G401.6 (cell line): Measurements from ENCODE around the gene MBTPS1.
"Not testable (repeated sequence)": the region's sequence is repeated elsewhere in the genome, so short reads cannot be mapped to it uniquely, and the experiment has no call there.

Source experiments
- FAIRE-seq: peaks from 2 replicates; lab custom pipeline; 2012; peaks lifted over from hg19 to GRCh38; lab: Jason Lieb, UNC

Gene MBTPS1

GRCh38 chr16:84136331-84137125, 19.8 kb upstream of the MBTPS1 start:
- FAIRE-seq = no peak

DNA sequence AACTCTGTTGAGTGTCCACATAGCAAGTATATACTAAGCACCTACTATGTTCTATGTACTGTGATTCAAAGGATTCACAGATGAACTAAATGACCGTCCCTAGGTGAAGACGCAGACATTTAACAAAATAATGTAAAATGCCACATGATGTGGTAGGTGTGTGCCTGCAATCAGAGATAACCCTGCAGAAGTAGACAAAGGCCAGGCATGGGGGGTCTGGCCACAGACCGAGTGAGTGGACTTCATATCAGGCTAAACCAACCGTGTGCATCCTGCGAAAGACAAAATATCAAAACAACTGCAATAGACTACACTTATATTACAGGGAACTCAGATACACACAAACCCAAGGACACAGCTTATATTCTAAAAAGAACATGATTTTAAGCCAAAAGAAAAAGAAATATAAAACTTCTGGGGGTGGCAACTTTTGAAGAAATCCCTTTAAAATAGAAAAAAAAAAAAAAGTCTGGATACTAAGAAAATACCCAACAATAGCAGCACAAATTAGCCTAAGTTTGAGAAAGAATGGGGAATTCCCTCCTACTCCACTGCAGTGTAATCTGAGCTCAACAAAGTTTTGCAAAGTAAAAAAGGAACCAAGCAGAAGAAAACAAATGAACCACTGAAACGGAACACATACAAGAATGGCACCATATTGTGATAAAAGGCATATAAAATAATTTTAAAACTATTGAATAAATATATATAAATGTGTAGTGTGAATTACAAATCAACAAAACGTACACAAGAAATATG, 16.0 kb upstream of the MBTPS1 start:
- no peak for FAIRE-seq

DNA sequence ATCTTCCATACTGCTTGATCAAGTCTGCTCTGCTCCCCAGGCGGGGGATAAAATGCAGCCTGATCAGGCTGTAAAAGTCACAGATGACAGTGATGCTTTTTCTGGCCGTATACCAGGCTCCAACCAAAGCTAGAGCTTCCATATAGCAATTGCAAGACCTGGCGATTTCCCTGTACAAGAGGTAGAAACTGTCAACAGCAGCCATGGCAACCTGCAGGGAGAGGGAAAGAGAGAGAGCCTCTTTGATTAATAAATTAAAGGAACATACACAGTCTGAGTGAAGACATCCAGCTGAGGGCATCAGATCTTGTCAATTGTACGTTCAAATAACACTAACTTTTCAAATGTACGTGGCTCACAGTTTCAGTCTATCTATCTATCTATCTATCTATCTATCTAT, 14.4 kb upstream of the MBTPS1 start:
- FAIRE-seq = no peak

GRCh38 chr16:84124257-84125073, 7.7 kb upstream of the MBTPS1 start:
- no peak for FAIRE-seq

DNA sequence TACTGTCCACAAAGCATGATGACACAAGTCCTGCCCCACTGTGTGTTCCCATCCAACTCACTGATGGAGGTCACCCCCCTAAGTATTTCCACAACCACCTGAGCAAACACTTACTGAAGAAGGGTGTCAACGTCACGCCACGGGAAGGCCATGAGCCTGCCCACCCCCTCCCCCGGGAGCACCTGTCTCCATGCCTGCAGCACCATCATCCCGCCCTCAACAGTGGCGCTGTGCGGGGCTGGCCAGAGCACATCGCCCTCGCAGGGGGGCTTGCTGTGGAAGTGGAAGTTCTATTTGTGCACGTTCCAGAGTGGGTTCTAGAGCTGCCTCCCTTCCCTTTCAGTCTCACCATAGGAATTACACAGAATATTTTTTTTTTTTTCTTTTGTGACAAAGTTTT, 4.3 kb upstream of the MBTPS1 start:
- no peak for FAIRE-seq

- FAIRE-seq = no peak
Measured at GRCh38 chr16:84120023-84120422, 3.3 kb upstream of the MBTPS1 start.

GRCh38 chr16:84119368-84119767, 2.6 kb upstream of the MBTPS1 start:
- no peak for FAIRE-seq

DNA sequence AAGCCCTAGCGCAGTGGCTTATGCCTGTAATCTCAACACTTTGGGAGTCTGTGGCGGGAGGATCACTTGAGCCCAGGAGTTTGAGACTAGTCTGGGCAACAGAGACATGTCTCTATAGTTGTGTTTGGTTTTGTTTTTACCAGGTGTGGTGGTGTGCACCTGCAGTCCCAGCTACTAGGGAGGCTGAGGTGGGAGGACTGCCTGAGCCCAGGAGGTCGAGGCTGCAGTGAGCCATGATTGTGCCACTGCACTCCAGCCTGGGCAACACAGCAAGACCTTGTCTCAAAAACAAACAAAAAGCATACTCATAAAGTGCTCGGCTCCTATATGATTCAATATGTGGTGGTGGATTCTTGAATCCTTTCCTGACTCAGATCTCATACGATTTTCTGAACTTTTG, 1.6 kb upstream of the MBTPS1 start:
- not testable (repeated sequence) for FAIRE-seq

DNA sequence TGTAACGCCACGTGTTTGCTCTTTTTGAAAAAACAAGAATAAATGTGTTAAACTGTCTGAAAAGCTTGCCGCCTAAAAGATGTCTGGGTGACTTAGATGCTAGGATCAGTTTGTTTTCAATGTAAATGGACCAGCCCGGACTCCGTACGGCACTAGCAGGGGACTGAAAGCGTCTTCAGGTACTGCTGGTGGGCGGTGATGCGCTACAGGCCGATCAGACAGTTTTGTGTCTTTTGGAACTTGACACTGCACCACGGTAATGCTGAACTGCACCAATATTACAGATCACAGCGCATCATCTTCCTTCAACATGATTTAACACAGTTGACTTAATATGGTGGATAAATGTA, 727 bp upstream of the MBTPS1 start:
- no peak for FAIRE-seq

GRCh38 chr16:84115919-84116719, 623 bp downstream of the MBTPS1 start:
- FAIRE-seq = no peak

- not testable (repeated sequence) for FAIRE-seq
Measured at GRCh38 chr16:84111949-84112348, 4.8 kb downstream of the MBTPS1 start.

- FAIRE-seq = no peak
Measured at GRCh38 chr16:84111525-84111924, 5.2 kb downstream of the MBTPS1 start.

DNA sequence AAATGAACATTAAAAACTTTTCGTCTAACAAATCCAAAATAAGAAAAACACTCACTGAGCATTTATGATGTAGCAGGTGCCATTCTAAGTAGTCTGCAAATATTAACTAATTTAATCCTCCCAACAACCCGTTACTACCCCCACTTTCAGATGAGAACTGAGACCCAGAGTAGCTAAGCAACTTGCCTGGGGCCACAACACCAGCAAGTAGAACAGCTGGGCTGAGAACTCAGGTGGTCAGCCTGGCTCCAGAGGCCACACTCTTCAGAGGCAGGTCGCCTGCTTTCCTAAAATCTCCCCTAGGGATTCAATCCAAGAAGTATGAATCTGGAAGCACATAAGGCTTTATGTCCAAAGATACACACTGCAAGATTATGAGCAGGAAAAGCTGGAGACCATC, 6.2 kb downstream of the MBTPS1 start:
- no peak for FAIRE-seq

GRCh38 chr16:84109598-84110335, 7.0 kb downstream of the MBTPS1 start:
- FAIRE-seq = no peak

DNA sequence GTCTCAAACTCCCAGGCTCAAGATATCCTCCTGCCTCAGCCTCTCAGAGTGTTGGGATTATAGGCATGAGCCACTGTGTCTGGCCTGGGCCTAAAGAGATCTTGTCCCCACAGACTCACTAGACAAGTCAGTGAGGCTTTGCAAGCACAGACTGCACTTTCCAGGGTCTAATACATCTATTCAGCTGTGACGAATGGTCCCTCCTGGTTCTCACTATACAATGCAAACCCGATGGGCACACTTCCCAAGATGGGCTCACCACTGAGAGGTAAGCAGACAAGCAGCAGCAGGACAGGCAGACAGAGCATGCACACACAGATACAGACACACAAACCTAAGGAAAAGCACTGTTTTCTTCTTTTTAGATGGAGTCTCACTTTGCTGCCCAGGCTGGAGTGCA, 8.8 kb downstream of the MBTPS1 start:
- no peak for FAIRE-seq

DNA sequence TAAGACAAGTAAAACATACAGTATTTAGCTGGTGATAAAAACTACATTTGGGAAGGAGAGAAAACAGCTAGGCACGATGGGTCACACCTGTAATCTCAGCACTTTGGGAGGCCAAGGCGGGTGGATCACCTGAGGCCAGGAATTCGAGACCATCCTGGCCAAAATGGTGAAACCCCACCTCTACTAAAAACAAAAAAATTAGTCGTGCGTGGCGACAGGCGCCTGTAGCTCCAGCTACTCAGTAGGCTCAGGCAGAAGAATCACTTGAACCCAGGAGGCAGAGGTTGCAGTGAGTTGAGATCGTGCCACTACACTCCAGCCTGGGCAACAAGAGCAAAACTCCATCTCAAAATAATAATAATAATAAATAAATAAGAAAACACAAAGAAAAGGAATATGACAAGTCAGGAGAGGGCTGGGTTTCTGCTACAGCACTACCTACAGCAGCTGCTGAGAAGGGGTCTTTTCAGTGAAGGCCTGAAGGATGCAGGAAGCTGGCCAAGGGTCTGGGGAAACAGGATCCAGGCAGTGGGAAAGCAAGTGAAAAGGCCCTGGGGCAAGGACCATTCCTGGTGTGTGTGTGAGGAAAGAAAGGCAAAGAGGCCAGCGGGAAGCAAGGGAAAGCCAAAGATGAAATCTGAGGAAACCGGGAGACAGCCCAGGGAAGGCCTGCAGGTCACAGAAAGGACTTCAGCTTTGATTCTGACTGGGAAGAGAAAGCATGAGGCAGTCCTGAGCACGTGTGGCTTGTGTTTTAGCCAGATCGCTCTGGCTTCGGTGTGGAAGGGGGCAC, 10.6 kb downstream of the MBTPS1 start:
- no peak for FAIRE-seq

GRCh38 chr16:84105301-84105815, 11.4 kb downstream of the MBTPS1 start:
- no peak for FAIRE-seq

DNA sequence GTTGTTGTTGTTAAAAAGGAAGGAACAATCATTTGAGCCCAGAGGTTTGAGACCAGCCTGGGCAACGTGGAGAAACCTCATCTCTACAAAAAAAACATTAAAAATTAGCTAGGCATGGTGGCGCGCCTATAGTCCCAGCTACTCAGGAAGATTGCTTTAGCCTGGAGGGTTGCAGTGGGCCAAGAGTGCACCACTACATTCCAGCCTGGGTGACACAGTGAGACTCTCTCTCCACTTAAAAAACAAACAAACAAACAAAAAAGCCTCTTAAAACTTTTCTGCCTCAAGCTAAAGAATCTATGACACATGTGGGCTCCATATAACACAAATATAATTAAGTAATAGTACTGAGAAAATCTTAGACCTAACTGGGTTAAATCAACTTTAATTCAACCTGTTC, 12.5 kb downstream of the MBTPS1 start:
- no peak for FAIRE-seq

GRCh38 chr16:84103678-84104077, 13.1 kb downstream of the MBTPS1 start:
- no peak for FAIRE-seq

GRCh38 chr16:84098939-84099338, 17.8 kb downstream of the MBTPS1 start:
- no peak for FAIRE-seq
